ENCODE data around the gene U2AF2. TPM values are rescaled to one million over a fixed set of nuclear protein-coding genes. Genes with fewer than 3 reads are reported as not detected.

Gene U2AF2
- total RNA-seq, 1 donor from 2014 or later = 67.0 TPM

DNA sequence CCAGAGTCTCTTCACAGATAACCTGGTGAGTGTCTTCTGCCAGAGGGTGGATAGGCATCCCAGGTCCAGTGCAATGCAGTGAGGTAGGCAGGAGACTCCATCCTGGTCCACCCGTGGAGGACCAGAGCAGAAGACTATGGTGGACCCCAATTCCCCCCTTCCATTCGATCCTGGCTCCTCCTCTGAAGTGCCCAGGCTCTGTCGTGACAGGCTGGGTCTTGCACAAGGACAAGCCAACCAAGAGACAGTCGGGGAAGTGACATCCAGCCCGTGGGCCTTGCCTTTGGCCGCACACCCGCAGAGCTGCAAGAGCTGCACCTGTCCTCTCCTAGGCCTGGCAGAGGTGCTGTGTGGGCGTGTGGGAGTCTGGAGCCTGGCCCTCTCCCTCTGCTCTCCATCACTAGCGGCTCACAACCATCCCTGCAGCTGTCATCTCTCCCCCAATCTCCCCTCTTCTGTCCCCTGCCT is 33.6 kb upstream of the U2AF2 start:
- DNase-seq (ENCODE audit: low read depth) = no peak

- no peak for DNase-seq (ENCODE audit: low read depth)
These were observed 33.1 kb upstream of the U2AF2 start for GRCh38 chr19:55621673-55622231.

- no peak for DNase-seq (ENCODE audit: low read depth)
These were observed 32.4 kb upstream of the U2AF2 start for GRCh38 chr19:55622242-55622969.

DNA sequence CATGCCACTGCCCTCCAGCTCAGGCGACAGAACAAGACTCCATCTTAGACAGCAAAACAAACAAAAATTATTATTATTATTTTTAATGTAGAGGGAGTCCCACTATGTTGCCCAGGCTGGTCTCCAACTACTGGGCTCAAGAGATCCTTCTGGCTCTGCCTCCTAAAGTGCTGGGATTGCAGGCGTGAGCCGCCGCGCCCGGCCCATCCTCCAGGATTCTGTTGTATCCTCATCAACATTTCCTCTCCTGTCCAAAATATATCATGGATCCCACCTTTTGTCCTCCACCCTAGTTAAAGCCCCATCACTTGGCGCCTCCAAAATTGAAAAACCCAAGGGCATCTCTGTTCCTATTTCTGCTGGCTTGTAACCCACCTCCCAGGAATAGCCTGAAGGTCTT is 31.7 kb upstream of the U2AF2 start:
- DNase-seq (ENCODE audit: low read depth) = no peak

- no peak for DNase-seq (ENCODE audit: low read depth)
These were observed 31.3 kb upstream of the U2AF2 start for GRCh38 chr19:55623561-55623960.

DNA sequence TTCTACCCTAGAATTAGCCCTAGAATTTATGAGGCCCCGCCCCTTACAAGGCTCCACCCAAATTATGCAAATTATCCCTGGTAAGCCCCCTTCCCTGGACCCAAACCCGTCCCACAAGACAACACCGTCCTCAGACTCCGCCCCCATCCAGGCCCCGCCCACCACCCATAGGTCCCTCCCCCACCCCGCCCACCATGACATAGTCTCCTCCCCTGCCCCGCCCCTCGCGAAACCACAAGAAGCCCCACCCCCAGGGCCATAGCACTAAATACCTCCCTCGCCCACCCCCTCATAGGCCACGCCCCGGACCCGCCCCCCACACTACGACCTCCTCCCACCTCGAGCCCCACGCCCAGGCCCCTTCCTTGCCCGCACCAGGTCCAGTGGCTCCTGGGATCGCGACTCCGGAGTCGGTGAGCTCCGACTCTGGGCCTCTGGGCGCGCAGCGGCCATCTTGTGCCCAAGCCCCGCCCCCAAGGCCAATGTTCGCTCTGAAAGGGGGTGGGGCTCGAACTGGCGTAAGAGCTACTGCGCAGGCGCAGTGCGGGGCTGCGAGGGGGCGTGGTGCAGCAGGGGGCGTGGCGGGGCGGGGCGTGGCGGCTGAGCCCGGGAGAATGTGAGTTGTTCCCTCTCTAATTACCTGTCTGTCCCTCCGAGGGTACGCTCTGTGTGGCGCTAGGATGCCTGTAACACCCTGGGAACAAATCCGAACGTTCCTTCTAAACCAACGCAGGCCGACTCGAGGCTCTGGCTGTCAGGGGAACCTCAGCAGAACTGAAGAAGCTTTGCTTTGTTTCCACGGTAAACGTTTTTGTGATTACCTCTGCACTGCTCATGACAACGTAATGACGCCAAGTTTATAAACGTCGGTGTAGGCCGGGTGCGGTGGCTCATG is 30.5 kb upstream of the U2AF2 start, which contains the start of gene ZNF784:
ZNF784 (minus strand) TSS at position 458 of the 895 bp plus-strand sequence; CDS start at position 453, 5 bp downstream.
- DNase-seq (ENCODE audit: low read depth) = peak; percentile 92

DNA sequence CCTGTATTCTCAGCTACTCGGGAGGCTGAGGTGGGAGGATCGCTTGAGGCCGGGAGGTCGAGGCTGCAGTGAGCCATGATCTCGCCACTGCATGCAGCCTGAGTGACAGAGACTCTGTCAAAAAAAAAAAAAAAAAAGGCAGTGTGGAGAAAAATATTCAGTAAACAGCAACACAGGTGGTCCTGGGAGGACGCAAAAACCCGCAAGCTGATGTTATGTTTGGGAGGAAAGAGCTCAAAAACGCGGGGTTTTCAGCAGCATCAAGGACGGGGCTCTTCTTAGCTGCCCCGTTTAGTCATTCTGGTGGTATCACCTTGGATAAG is 29.9 kb upstream of the U2AF2 start:
- DNase-seq (ENCODE audit: low read depth) = no peak

GRCh38 chr19:55626350-55626749 is 28.5 kb upstream of the U2AF2 start:
- no peak for DNase-seq (ENCODE audit: low read depth)

DNA sequence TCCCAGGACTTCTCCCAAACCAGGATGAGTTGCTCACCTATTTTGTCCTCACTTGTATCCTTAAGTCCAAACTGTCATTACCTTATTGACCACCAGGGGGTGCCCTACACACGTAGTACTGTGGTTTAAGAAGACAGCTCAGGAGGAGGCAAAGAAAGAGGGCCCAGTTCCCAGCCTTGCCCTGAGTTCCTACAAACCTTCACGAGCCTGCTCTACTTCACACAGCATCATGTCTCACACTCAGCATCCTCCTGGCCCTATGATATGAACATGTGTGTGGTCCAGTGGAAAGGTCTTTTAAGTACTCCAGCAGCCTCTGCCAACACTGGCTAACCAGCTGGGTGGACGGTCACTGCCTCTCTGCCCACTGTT is 22.4 kb upstream of the U2AF2 start:
- peak; percentile 94 for DNase-seq (ENCODE audit: low read depth)

DNA sequence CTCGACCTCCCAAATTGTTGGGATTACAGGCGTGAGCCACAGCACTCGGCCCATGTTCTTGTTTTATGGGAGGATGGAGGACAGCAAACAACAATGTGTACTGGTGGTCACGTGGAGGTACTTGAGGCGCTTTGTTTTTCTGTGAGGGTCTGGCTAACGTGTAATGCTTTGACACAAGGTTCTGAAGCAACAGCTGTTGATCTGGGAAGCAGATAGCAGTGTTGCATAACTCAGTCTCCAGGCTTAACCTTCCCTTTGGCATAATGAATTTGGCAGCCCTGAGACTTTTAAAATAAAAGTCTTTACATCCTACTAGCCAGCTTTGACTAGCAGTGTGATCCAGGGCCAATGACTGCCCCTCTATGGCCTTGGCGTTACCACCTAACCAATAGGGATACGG is 21.0 kb upstream of the U2AF2 start:
- DNase-seq (ENCODE audit: low read depth) = no peak

GRCh38 chr19:55635334-55635717 is 19.5 kb upstream of the U2AF2 start:
- DNase-seq (ENCODE audit: low read depth) = no peak

GRCh38 chr19:55635856-55636440 is 18.9 kb upstream of the U2AF2 start:
- DNase-seq (ENCODE audit: low read depth) = no peak

DNA sequence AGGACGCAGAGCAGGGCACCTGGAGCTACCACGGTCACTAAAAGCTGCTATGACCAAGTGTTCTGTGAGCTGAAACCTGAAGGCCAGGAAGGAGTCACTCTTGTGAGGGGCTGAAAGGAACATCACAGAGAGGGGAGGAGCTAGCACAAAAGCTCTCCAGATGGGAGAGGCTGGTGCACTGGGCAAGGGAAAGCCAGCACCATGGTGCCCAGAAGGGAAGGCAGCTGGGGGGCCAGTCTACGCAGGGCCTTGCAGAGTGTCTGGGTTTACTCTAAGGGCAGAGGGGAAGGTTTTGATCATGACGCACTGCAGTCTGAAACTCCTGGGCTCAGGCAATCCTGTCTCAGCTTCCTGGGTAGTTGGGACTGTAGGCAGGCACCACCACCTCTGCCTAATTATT is 18.1 kb upstream of the U2AF2 start:
- no peak for DNase-seq (ENCODE audit: low read depth)

DNA sequence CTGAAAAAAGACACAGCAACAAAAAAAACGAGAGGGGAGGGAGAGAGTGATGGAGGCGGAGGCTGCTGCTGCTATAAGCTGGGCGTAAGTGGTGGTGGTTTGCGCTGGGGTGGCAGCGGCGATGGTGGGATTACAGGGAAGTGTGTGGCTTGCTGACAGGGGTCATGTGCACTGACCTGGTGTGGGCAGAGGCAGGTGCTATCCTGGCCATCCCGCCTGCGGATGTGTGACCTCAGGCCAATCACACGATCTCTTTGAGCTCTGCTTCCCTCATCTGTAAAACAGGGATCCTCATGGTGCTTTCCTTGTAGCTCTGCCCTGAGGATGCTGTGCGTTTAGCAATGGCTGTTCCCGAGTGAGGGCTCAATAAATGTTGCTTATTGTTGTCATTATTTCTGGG is 17.3 kb upstream of the U2AF2 start:
- DNase-seq (ENCODE audit: low read depth) = no peak

GRCh38 chr19:55638864-55639359 is 15.9 kb upstream of the U2AF2 start:
- peak; percentile 53 for DNase-seq (ENCODE audit: low read depth)

- DNase-seq (ENCODE audit: low read depth) = peak; percentile 78
These were observed 14.7 kb upstream of the U2AF2 start for GRCh38 chr19:55640043-55640576.

GRCh38 chr19:55640577-55641425 is 14.0 kb upstream of the U2AF2 start, which contains the start of gene ZNF580:
ZNF580 (plus strand) TSS chr19:55641002; CDS start chr19:55642509, 1,507 bp downstream.
- DNase-seq (ENCODE audit: low read depth) = peak; percentile 78

GRCh38 chr19:55641426-55642152 is 13.2 kb upstream of the U2AF2 start:
- peak; percentile 34 for DNase-seq (ENCODE audit: low read depth)
